ENCODE data around the gene SLC24A3. TPM values are rescaled to one million over a fixed set of nuclear protein-coding genes. Genes with fewer than 3 reads are reported as not detected.

Gene SLC24A3
- total and polyA plus RNA-seq, 2 experiments from 2014 or later, result not detected

DNA sequence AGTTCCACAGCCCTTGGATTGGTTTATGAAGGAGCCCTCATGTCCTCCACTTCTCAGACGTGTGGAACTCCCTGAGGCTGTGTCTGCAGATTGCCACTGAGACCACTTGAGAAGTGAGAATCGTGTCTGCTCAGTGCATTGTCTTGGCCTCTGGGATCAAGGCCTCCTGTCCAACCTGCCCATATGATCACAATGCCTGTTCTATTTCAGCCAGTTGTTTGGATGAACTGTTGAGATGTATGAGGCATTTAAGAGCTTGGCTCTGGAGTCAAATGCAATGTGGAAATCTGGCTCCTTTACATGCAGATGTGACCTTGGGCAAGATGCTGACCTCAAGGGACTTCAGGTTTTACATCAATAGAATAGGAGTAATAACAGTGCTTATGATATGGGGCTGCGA, 125.9 kb downstream of the SLC24A3 start:
- Histone ChIP-seq H3K9me2 (ENCODE audit: insufficient read depth) (no peaks in the 10 kb centered on the region), H3K79me2 (ENCODE audit: insufficient read depth) (no peaks in the 10 kb centered on the region), H4K20me1 (ENCODE audit: insufficient read depth) (no peaks in the 10 kb centered on the region), H3K9ac (no peak overlapping the region), H2AFZ (no peak overlapping the region), H3F3A (ENCODE audit: insufficient read depth) (no peaks in the 10 kb centered on the region), H3K27me3 (replicated peaks; ENCODE audit: insufficient read depth) (no peaks in the 10 kb centered on the region), H3K36me3 (ENCODE audit: low read depth) (no peaks in the 10 kb centered on the region), H3K9me3 (ENCODE audit: low read depth) (no peaks in the 10 kb centered on the region), H3K4me2 (ENCODE audit: unreplicated experiment) (no peak overlapping the region), H3K27ac (no peak overlapping the region), H3K4me1 (ENCODE audit: insufficient read depth) (no peaks in the 10 kb centered on the region), H3K4me3 (no peak overlapping the region)
- DNase-seq, result no peak
- in situ Hi-C loops (cut with MboI), result no loop called here
- WGBS, 2 experiments (ENCODE audit: low coverage in 1 of 2, low lambda C conversion rate in 2 of 2, missing lambda C conversion rate in 2 of 2), result 31 to 36% methylated on average over 3 of the region's 3 CpGs
- no peak for TF ChIP-seq EZH2phosphoT487 (IDR thresholded peaks at IDR 0.05; ENCODE audit: insufficient read depth, low read depth)
- no peak for TF ChIP-seq EZH2 (IDR thresholded peaks at IDR 0.05; ENCODE audit: insufficient read depth, poor library complexity, severe bottlenecking)

DNA sequence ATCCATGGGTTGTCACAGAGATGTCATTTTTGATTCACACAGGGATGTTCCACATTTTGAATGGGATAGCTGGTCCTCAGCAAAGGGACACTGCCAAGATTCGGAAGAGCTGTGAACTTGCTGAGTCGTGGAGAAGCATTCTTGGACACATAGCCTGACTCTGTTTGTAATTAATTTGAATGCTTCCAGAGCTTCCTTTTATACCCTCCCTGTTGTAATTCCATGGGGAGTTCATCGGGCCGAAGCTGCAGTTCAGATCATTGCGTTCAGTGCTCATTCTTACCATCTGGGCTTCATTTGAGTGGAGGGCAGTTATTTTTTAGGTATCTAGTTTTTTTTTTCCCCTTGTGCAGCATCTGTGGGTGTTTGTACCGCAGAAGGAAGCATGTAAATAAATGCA, 126.5 kb downstream of the SLC24A3 start:
- DNase-seq, result no peak
- in situ Hi-C loops (cut with MboI), result no loop called here
- Histone ChIP-seq H4K20me1 (ENCODE audit: insufficient read depth) (no peaks in the 10 kb centered on the region), H3K27me3 (replicated peaks; ENCODE audit: insufficient read depth) (no peaks in the 10 kb centered on the region), H3K4me1 (ENCODE audit: insufficient read depth) (no peaks in the 10 kb centered on the region), H3K27ac (no peak overlapping the region), H3K9me2 (ENCODE audit: insufficient read depth) (no peaks in the 10 kb centered on the region), H3K4me2 (ENCODE audit: unreplicated experiment) (no peak overlapping the region), H3K4me3 (no peak overlapping the region), H3K9ac (no peak overlapping the region), H3K36me3 (ENCODE audit: low read depth) (no peaks in the 10 kb centered on the region), H3F3A (ENCODE audit: insufficient read depth) (no peaks in the 10 kb centered on the region), H2AFZ (no peak overlapping the region), H3K9me3 (ENCODE audit: low read depth) (no peaks in the 10 kb centered on the region), H3K79me2 (ENCODE audit: insufficient read depth) (no peaks in the 10 kb centered on the region)
- TF ChIP-seq EZH2 (IDR thresholded peaks at IDR 0.05; ENCODE audit: insufficient read depth, poor library complexity, severe bottlenecking) (no peak), EZH2phosphoT487 (IDR thresholded peaks at IDR 0.05; ENCODE audit: insufficient read depth, low read depth) (no peak)
- 4% methylated on average over 6 of the region's 6 CpGs for WGBS, 2 experiments (ENCODE audit: low coverage in 1 of 2, low lambda C conversion rate in 2 of 2, missing lambda C conversion rate in 2 of 2)

DNA sequence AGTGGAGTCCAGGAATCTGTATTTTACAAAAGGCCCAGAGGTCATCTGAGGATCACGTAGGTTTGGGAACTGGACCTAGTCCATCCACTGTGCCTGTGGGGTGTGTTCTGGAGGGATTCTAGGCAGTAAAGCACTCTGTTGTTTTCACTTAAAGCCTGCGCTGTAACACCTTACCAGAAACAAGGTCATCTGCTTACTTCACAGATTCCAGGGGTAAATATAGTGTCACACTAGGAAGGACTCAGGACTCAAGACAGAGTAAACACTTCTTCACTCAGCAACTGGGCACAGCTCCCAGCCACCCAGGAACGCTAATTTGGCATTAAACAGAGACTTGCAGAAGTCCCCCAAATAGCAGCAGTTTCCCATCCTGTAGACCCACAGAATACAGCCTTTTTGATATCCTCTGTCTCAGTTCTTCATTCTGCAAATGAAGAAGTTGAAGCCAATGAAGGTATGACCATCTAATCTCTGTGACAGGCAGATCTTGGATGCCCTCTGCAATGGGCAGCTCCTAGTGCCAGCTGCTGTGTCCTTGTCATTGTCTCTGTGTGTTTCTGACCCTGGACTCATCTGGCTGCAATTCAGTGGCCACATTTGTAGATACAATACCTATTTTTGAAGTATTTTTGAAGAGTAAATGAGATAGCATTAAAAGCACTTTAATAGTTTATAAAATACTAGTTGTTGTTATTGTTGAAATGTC, 129.1 kb downstream of the SLC24A3 start:
- no peaks in the 10 kb centered on the region for H3K79me2 ChIP-seq (ENCODE audit: insufficient read depth)
- no peaks in the 10 kb centered on the region for H3F3A ChIP-seq (ENCODE audit: insufficient read depth)
- no peak overlapping the region for H3K27ac ChIP-seq
- H3K4me3 ChIP-seq, result no peak overlapping the region
- no peak for TF ChIP-seq EZH2phosphoT487 (IDR thresholded peaks at IDR 0.05; ENCODE audit: insufficient read depth, low read depth)
- H3K36me3 ChIP-seq (ENCODE audit: low read depth), result no peaks in the 10 kb centered on the region
- H3K4me2 ChIP-seq (ENCODE audit: unreplicated experiment), result no peak overlapping the region
- no peaks in the 10 kb centered on the region for H3K27me3 ChIP-seq (replicated peaks; ENCODE audit: insufficient read depth)
- no peak for DNase-seq
- in situ Hi-C loops (cut with MboI), result no loop called here
- no peaks in the 10 kb centered on the region for H3K4me1 ChIP-seq (ENCODE audit: insufficient read depth)
- no peak overlapping the region for H2AFZ ChIP-seq
- H3K9me2 ChIP-seq (ENCODE audit: insufficient read depth), result no peaks in the 10 kb centered on the region
- 43 to 44% methylated on average over 3 of the region's 3 CpGs for WGBS, 2 experiments (ENCODE audit: low coverage in 1 of 2, low lambda C conversion rate in 2 of 2, missing lambda C conversion rate in 2 of 2)
- H4K20me1 ChIP-seq (ENCODE audit: insufficient read depth), result no peaks in the 10 kb centered on the region
- H3K9me3 ChIP-seq (ENCODE audit: low read depth), result no peaks in the 10 kb centered on the region
- no peak overlapping the region for H3K9ac ChIP-seq

DNA sequence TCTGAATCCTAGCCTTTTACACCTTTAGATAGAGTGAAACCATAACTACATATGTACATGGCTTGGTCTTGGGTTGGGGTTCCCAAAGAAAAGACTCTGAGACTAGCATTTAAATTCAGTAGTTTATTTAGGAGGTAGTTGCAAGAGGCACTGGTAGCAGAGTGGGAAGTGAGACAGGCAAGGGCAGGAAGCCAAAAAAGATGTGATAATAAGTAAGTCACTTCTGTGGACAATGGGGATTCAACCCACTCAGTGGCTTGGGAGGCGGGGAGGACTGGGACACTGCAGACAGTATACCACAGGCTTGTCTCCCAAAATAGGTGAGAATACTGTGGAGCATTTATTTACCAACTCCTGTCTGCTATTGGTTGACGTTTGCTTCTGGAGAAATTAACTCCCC, 131.9 kb downstream of the SLC24A3 start:
- no peak overlapping the region for H2AFZ ChIP-seq
- DNase-seq, result no peak
- 22 to 30% methylated on average over 2 of the region's 2 CpGs for WGBS, 2 experiments (ENCODE audit: low coverage in 1 of 2, low lambda C conversion rate in 2 of 2, missing lambda C conversion rate in 2 of 2)

More for the DNA sequence above, 131.9 kb downstream of the SLC24A3 start:
- in situ Hi-C loops (cut with MboI), result no loop called here
- Histone ChIP-seq H4K20me1 (ENCODE audit: insufficient read depth) (no peaks in the 10 kb centered on the region), H3K9ac (no peak overlapping the region), H3K9me2 (ENCODE audit: insufficient read depth) (no peaks in the 10 kb centered on the region), H3K4me1 (ENCODE audit: insufficient read depth) (no peaks in the 10 kb centered on the region), H3K4me3 (no peak overlapping the region), H3K27ac (no peak overlapping the region), H3K79me2 (ENCODE audit: insufficient read depth) (no peaks in the 10 kb centered on the region), H3K36me3 (ENCODE audit: low read depth) (no peaks in the 10 kb centered on the region), H3F3A (ENCODE audit: insufficient read depth) (no peaks in the 10 kb centered on the region), H3K4me2 (ENCODE audit: unreplicated experiment) (no peak overlapping the region), H3K9me3 (ENCODE audit: low read depth) (no peaks in the 10 kb centered on the region), H3K27me3 (replicated peaks; ENCODE audit: insufficient read depth) (no peaks in the 10 kb centered on the region)
- TF ChIP-seq EZH2 (IDR thresholded peaks at IDR 0.05; ENCODE audit: insufficient read depth, poor library complexity, severe bottlenecking) (no peak), EZH2phosphoT487 (IDR thresholded peaks at IDR 0.05; ENCODE audit: insufficient read depth, low read depth) (no peak)
